GM19351 (cell line): ENCODE data around the gene ANKRA2.
"Not testable (repeated sequence)": the region's sequence is repeated elsewhere in the genome, so short reads cannot be mapped to it uniquely, and the experiment has no call there.

Source experiments
- ATAC-seq: cut with Tn5 transposase; IDR thresholded peaks from one replicate; pipeline ENCODE4 v1.9.1; 2021; ENCODE audit warnings: mild to moderate bottlenecking, moderate library complexity; ENCODE audit not compliant: unreplicated experiment

The ANKRA2 gene

GRCh38 chr5:73552642-73553041, 12.8 kb downstream of the ANKRA2 start:
- ATAC-seq, result no peak

DNA sequence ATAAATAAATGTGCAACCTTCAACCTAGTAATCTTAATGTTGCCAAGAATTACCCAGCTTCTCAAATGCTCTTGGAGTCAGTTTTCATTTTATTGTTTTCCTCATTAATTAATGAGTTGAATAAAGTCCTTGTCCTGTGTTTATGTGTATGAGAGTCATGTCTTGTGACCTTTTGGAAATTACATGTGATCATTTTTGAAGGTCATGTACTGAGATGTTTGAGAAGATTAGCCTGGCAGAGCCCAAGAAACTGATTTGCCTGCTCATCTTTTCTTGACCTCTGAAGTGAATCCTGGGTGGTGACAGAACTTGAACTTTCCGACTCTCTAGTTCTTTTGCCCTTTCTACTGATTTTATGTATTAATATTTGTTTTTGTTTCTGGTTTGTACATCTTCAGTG, 15.4 kb downstream of the ANKRA2 start:
- ATAC-seq, result no peak

DNA sequence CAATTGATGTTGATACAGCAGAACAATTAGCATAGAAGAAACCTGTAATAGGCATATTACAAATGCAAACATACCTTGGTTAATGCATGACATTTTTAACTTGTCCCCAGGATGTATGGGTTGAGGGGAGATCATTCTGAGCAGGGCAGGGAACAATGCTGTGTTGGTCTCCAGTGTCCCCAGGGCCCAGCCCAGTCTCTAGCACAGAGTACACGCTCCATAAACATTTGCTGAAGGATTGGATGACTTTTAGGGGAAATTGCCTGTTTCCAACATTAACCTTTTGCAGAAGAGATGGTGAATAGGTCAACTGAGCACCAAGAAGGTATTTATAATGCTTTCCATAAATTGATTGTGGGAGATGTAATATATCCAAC, 20.0 kb downstream of the ANKRA2 start:
- no peak for ATAC-seq

- no peak for ATAC-seq
Measured at GRCh38 chr5:73544429-73545402, 20.7 kb downstream of the ANKRA2 start.

GRCh38 chr5:73542020-73542419, 23.4 kb downstream of the ANKRA2 start:
- no peak for ATAC-seq

DNA sequence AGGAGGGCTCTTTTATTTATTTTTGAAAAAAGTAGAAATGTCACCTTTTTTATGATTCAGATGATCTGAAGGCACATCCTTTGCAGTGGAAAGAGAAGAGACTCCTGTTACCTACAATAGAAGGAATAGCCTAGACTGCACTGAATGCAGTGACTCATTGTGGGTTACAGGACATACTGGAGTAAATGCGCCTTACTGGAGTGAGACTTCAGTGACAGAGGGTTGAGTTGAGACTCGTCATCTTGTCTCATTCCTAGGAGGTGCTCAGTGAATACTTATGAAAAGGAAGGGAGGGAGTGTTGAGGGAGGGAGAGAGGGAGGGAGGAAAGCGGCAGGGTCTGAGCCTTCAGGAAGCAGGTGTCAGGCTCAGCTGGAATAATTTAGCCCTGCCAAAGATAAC, 25.2 kb downstream of the ANKRA2 start:
- ATAC-seq, result no peak

DNA sequence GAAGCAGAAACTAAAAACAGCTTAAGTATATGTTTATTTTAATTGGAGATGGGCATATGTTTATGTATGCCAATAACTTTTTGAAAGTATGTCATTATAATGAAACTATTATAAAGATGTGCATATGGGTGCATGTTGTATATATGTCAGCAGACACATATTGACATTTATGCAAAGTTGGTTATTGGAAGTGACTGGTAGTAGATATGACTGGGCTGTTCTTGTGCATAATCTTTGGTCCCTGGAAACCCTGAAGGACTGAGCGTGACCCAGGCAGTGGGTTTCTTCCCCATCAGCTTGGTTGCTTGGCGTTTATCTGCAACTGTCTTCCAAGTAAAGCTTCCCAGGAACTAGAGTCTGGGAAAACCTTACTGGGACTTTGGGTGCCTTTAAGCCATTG, 25.7 kb downstream of the ANKRA2 start:
- no peak for ATAC-seq

DNA sequence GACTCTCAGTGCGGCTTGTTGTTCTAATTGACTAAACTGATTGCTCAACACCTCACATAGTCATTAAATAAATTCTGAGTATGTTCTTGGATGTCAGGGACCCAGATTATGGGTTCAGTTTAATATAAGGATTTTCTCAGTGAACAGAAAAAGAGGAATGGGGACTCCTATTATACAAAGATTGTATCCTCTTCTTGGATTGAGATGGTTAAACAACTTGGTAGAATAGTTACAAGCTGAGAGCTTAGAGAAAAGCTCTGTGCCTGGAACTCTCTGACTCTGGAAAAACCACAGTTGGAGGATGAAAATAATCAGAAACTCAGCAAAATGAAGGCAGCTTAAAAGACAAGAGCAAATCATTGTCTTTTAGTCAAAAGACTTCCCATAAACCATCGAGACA, 30.5 kb downstream of the ANKRA2 start:
- ATAC-seq, result no peak

DNA sequence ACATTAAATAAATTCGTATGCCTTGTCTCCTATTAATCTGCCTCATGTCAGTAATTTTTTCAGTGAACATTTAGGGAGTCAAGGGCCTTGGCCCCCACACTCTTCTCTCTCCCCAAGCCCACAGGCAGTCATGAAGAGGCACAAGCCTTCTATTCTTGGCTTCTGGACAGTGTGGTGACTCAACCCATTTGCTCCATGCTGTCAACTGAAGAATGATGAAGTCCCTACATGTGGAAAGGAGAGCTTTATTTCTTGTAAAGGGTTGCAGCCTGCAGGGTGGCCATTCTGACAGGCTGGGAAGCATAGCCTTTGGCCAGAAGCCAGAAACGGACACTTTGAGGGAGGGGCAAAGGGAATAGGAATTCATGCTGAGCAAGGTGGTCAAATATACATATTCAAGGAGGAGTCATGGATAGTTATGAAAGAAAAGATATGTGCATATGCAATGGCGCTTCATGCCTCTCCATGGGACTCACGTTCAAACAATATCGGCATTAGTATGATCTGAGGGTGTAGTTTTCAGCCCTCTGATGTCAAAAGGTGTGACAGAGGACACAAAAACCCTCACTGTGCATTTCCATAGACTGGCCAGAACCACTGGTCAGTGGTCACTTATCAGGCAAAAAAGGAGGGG, 31.3 kb downstream of the ANKRA2 start:
- ATAC-seq, result no peak

DNA sequence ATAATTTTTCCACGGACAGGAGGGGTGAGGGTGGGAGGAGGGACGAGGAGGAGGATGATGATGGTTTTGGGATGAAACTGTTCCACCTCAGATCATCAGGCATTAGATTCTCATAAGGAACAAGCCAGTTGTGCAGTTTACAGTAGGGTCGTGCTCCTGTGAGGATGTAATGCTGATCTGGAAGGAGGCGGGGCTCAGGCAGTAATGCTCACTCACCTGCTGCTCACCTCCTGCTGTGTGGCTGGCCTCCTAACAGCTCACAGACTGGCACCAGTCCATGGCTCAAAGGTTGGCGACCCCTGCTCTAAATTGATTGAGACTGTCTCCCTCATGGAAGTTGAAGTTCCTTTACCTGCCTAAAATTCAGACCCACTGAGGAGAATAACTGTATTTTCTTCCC, 33.2 kb downstream of the ANKRA2 start:
- no peak for ATAC-seq

DNA sequence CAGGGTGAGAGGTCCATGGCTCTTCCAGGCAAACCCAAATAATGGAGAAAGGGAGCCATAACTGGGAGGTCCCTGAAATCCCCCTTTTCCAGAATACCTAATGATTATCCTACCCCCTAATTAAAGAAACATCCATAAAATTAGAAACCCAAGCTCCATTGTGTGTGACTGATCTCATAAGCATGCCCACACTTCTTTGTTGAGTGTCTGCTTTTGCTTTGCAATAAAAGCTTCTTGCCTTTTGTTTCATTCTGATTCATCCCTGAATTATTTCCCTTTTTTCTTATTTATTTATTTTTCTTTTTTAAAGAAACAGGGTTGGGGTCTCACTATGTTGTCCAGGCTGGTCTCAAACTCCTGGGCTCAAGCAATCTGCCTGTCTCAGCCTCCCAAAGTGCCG, 34.1 kb downstream of the ANKRA2 start:
- ATAC-seq, result no peak

DNA sequence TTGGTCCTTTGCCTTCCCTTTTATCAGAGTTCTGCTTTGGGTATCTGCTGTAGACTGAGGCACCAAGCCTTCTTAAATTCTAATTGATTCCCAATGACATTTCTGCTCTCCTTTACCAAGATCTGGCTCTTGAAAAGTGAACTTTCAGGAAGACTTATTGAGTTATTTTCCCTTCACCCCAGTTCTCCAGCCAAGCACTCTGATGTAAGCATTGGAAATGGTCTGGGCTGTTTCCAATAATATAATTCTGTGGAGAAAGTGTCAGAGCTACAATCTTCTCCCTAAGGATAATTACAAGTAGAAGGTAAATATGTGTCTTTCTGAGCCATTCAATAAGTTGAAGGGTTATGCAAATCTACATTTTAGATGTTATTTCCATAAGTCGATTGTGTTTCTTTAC, 36.4 kb downstream of the ANKRA2 start:
- no peak for ATAC-seq

GRCh38 chr5:73528248-73528647, 37.2 kb downstream of the ANKRA2 start:
- ATAC-seq, result no peak

DNA sequence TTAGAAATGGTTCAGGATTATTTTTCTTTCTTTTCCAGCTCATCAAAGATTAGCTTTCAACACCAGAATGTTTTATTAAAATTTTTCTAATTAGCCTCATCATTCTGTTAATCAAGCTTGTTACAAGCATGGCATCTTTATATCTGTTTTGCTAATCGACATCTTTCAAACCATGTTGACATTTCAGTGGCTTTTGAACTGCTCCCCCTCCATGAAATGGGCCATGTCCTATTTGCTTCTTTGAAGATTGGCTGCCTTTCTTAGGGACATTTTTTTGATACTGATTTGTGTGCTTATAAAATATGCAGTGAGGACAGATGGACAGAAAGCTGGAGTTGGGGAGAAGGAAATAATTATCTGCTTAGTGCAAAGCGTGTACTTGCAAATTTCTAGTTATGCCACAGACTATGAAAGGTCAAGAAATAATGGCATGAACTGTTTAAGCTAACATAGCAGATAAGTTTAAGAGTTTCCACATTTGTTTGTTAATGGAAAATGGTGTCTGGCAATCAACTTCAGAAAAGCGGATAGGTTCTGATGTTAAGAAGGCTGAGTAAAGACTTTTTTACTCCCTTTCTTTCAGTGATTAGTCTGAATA, 39.7 kb downstream of the ANKRA2 start:
- ATAC-seq, result no peak

GRCh38 chr5:73523861-73524260, 41.6 kb downstream of the ANKRA2 start:
- ATAC-seq, result no peak

GRCh38 chr5:73522989-73523388, 42.5 kb downstream of the ANKRA2 start:
- no peak for ATAC-seq

DNA sequence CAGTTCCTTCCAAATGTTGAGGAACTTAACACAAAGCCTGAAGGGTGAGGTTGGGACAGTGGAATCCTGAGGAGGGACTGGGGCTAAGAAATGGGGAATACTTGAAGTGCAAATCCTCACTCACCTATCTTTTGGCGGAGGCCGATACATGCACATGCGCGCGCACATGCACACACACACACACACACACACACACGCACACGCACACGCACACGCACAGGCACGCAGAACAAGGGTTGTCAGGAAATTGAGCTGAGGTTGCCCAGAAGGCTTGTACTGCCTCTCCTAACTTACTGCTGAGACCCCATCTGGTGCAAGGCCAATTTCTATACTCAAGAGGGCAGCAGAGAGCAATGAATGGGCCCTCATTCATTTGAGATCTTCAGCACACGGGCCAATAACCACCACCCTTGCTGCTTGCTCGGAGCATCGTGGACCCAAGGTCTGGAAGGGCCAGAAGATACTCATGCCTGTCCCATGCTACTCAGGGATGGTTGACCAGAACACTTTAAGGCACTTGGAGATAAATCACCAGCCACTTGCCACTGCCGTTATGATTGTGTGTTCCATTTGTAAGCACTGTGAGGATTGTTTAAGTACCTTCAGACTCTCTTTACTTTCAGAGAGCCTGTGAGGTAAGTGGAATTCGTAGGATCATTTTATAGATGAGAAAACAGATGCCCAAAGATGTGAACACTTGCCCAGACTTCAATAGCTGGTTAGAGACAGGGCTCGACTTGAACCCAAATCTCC, 45.7 kb downstream of the ANKRA2 start:
- ATAC-seq, result peak; percentile 99

- ATAC-seq, result no peak
Measured at GRCh38 chr5:73515232-73515631, 50.2 kb downstream of the ANKRA2 start.

- no peak for ATAC-seq
Measured at GRCh38 chr5:73514418-73514817, 51.0 kb downstream of the ANKRA2 start.

- no peak for ATAC-seq
Measured at GRCh38 chr5:73513996-73514395, 51.4 kb downstream of the ANKRA2 start.

- not testable (repeated sequence) for ATAC-seq
Measured at GRCh38 chr5:73508521-73508920, 56.9 kb downstream of the ANKRA2 start.
